Lower leg skin (tissue), 4 donors: ENCODE results near the gene CRTC3. TPM values are rescaled to one million over a fixed set of nuclear protein-coding genes. Genes with fewer than 3 reads are reported as not detected.

ENCODE experiments used
- DNase-seq, 2 donors: peaks; one replicate each; pipeline ENCODE4 v3.0.0-alpha.2; 2019; ENCODE audit warnings: low spot score in 2 of 2
- H3K4me3 ChIP-seq: fragments of 200-600 bp; sonication (generic); 2 replicates; pipeline ENCODE4 v1.5.1; 2017; ENCODE audit warnings: mild to moderate bottlenecking, low read depth; ENCODE audit not compliant: poor library complexity, severe bottlenecking
- CTCF ChIP-seq, 3 donors: fragments of 450-650 bp; IDR thresholded peaks; one replicate each; pipeline ENCODE4 v1.5.1; 2016; ENCODE audit warnings: antibody characterized with exemption in 3 of 3, mild to moderate bottlenecking in 3 of 3, moderate library complexity in 2 of 3
- POLR2A ChIP-seq, 2 donors: fragments of 450-650 bp; IDR thresholded peaks; one replicate each; pipeline ENCODE4 v1.6.1; 2016 to 2017; ENCODE audit warnings: antibody characterized with exemption in 2 of 2, mild to moderate bottlenecking in 1 of 2, moderate library complexity in 1 of 2
- WGBS, 2 donors: methylation state at CpG; one replicate each; pipeline ENCODE4 v1.1.5; 2018; 5-methylcytosine and 5-hydroxymethylcytosine counted together
- intact Hi-C: fragments of 100-400 bp; cut with DNase I; formaldehyde crosslinking; loops from one replicate; pipeline ENCODE4 v1.15.0; 2023; ENCODE audit warnings: low total_unique reads
- total RNA-seq, 4 donors: library from RNA; depleted of rRNA; stranded (reverse); fragments of >200 nt; gene quantifications; one replicate each; pipeline ENCODE4 v1.1.0, GENCODE V29; 2016

The CRTC3 gene
- total RNA-seq, 4 donors from 2014 or later = 27.3 to 32.5 (median 28.9) TPM

GRCh38 chr15:90580946-90581345 lies 51.2 kb downstream of the CRTC3 start:
- intact Hi-C loops = no loop called here
- no peak for TF ChIP-seq CTCF (IDR thresholded peaks at IDR 0.05)
- TF ChIP-seq POLR2A (IDR thresholded peaks at IDR 0.05) = no peak
- DNase-seq = no peak
- 76 to 85% methylated on average over 3 of the region's 3 CpGs for WGBS, 2 donors
- no peak overlapping the region for H3K4me3 ChIP-seq

GRCh38 chr15:90581771-90582352 lies 52.1 kb downstream of the CRTC3 start:
- no peak for TF ChIP-seq POLR2A (IDR thresholded peaks at IDR 0.05)
- no peak for TF ChIP-seq CTCF (IDR thresholded peaks at IDR 0.05)
- H3K4me3 ChIP-seq = no peak overlapping the region
- WGBS, 2 donors = 81% methylated on average over 6 of the region's 6 CpGs
- no peak for DNase-seq
- intact Hi-C loops = no loop called here

- intact Hi-C loops = no loop called here
- 28 to 58% methylated on average over 2 of the region's 2 CpGs for WGBS, 2 donors
- TF ChIP-seq CTCF (IDR thresholded peaks at IDR 0.05) (no peak), POLR2A (IDR thresholded peaks at IDR 0.05) (no peak)
- no peak for DNase-seq
- H3K4me3 ChIP-seq = no peak overlapping the region
Measured at GRCh38 chr15:90582553-90582952, 52.8 kb downstream of the CRTC3 start.

GRCh38 chr15:90583471-90584252 lies 53.9 kb downstream of the CRTC3 start:
- 66 to 69% methylated on average over 5 of the region's 5 CpGs for WGBS, 2 donors
- DNase-seq = no peak
- intact Hi-C loops = no loop called here
- no peak overlapping the region for H3K4me3 ChIP-seq
- no peak for TF ChIP-seq POLR2A (IDR thresholded peaks at IDR 0.05)
- no peak for TF ChIP-seq CTCF (IDR thresholded peaks at IDR 0.05)

GRCh38 chr15:90584841-90585240 lies 55.1 kb downstream of the CRTC3 start:
- no peak overlapping the region for H3K4me3 ChIP-seq
- TF ChIP-seq POLR2A (IDR thresholded peaks at IDR 0.05) = no peak
- no peak for TF ChIP-seq CTCF (IDR thresholded peaks at IDR 0.05)
- DNase-seq = no peak
- intact Hi-C loops = no loop called here
- WGBS, 2 donors = 65 to 74% methylated on average over 6 of the region's 6 CpGs
